Panc1 (cell line): ENCODE measurements around the gene GTSF1L. TPM values are rescaled to one million over a fixed set of nuclear protein-coding genes. Genes with fewer than 3 reads are reported as not detected.

ENCODE experiments used
- ATAC-seq: fragments of 200-7000 bp; cut with Tn5 transposase; 2 replicates; pipeline ENCODE4 v1.9.1; 2020; ENCODE audit warnings: mild to moderate bottlenecking, moderate library complexity
- BruUV-seq: library from RNA; stranded (reverse); fragments of 400-500 nt; replicated peaks from 2 replicates; lab custom pipeline; 2021; lab: Mats Ljungman, UMichigan
- CTCF ChIA-PET: fragments of 300-600 bp; sonication (Branson Sonifier 250); formaldehyde crosslinking; loops from one replicate; lab custom pipeline; 2022; ENCODE audit warnings: antibody characterized with exemption; lab: Charles Lee
- POLR2A ChIA-PET: fragments of 300-600 bp; sonication (Branson Sonifier 250); formaldehyde crosslinking; loops from one replicate; lab custom pipeline; 2022; ENCODE audit warnings: antibody characterized with exemption; lab: Charles Lee
- DNase-seq: peaks from one replicate; pipeline ENCODE4 v3.0.0-alpha.2; 2010; ENCODE audit warnings: low read depth, low spot score
- H3K27ac ChIP-seq: 2 replicates; pipeline ENCODE4 v1.5.1; 2011; ENCODE audit warnings: mild to moderate bottlenecking, low read length, inconsistent platforms
- H3K27me3 ChIP-seq: fragments of 200-500 bp; sonication (Bioruptor generic); 2 replicates; pipeline ENCODE4 v1.6.0; 2014; ENCODE audit warnings: low read length, inconsistent platforms; ENCODE audit not compliant: control insufficient read depth, insufficient read depth
- H3K36me3 ChIP-seq: fragments of 200-500 bp; sonication (Bioruptor generic); 2 replicates; pipeline ENCODE4 v1.5.1; 2014; ENCODE audit warnings: inconsistent platforms, mild to moderate bottlenecking, low read length, moderate library complexity; ENCODE audit not compliant: control insufficient read depth, insufficient read depth
- H3K4me1 ChIP-seq: 2 replicates; pipeline ENCODE4 v1.5.1; 2011; ENCODE audit warnings: inconsistent platforms, mild to moderate bottlenecking, low read length, moderate library complexity; ENCODE audit not compliant: control insufficient read depth, insufficient read depth
- H3K4me3 ChIP-seq, 2 experiments: 2 replicates each; pipeline ENCODE4 v1.5.1; 2011 to 2012; ENCODE audit warnings: low read depth in 2 of 2, low read length in 2 of 2, mild to moderate bottlenecking in 2 of 2, inconsistent platforms in 1 of 2, moderate library complexity in 1 of 2
- H3K9me3 ChIP-seq: fragments of 200-500 bp; sonication (Bioruptor generic); 2 replicates; pipeline ENCODE4 v1.5.1; 2014; ENCODE audit warnings: low read depth, mild to moderate bottlenecking, inconsistent platforms, low read length, moderate library complexity; ENCODE audit not compliant: control insufficient read depth, insufficient read depth
- POLR2AphosphoS5 ChIP-seq: IDR thresholded peaks from 2 replicates; pipeline ENCODE4 v1.6.1; 2012; ENCODE audit warnings: mild to moderate bottlenecking, low read depth, low read length, moderate library complexity
- SIN3A ChIP-seq: IDR thresholded peaks from 2 replicates; pipeline ENCODE4 v1.6.1; 2012; ENCODE audit warnings: low read depth, mild to moderate bottlenecking, low read length, moderate library complexity, borderline replicate concordance; ENCODE audit not compliant: insufficient read depth
- TCF7L2 ChIP-seq: IDR thresholded peaks from 2 replicates; pipeline ENCODE4 v1.6.1; 2011; ENCODE audit warnings: mild to moderate bottlenecking, low read depth, low read length, inconsistent platforms
- in situ Hi-C: cut with HindIII; loops from 2 replicates; pipeline ENCODE4 v1.10.0; 2016; ENCODE audit warnings: low sequenced_read_pairs, low pct_unique_long_range_greater_than_20kb
- intact Hi-C: fragments of 100-400 bp; cut with micrococcal nuclease; formaldehyde crosslinking; loops from one replicate; pipeline ENCODE4 v1.10.0; 2022; ENCODE audit not compliant: unreplicated experiment
- total RNA-seq: library from RNA; stranded (reverse); gene quantifications from one replicate; pipeline ENCODE4 v1.2.1, GENCODE V29; 2021; ENCODE audit not compliant: unreplicated experiment
- TF ChIP-seq, protein P1 (sequence below): fragments of 450-650 bp; IDR thresholded peaks from 2 replicates; pipeline ENCODE4 v1.5.1; 2017; ENCODE audit warnings: mild to moderate bottlenecking
- TF ChIP-seq, protein P2 (sequence below), 2 experiments: IDR thresholded peaks; 2 replicates each; pipeline ENCODE4 v1.6.1; 2011 to 2012; ENCODE audit warnings: low read depth in 2 of 2, control low read depth in 1 of 2, low read length in 1 of 2, mild to moderate bottlenecking in 1 of 2, moderate library complexity in 1 of 2; ENCODE audit not compliant: insufficient read depth in 1 of 2

The GTSF1L gene
- total RNA-seq, 1 experiment from 2014 or later: not detected

DNA sequence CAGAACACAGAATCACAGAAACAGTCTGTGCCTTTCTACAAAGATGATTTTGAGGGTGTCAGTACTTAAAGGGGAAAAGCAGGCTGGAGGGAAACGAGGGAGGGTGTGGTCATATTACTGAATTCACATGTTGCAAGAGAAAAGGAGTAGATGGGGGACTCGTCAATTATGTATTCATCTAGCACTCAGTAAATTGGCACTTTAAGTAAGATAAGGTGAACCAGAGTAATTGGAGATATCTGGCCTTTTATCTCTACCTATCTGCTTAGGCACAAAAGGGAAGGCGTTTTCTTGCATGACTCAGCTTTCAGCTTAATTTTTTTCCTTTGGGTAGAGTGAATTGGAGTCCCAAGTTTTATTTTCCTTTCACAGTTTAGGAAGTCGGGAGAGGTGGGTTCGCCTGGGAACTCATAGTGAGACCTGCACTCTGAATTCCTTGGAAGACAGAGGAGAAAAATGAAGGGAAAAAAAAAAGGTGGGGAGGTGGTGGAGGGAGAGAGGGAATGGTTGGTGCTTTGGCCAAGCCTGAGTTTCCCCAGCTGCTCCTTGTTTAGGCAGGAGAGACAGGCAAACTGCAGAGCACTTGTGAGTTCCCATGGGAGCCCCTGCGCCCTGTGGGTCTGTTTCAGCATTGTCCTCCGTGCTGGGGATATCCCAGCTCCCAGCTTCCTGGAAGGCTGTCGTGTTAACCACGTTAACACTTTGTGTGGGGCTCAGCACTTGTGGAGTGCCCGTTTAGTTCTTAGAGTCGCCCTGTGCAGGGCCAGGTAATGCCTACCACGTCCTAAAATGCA, 19.7 kb upstream of the GTSF1L start:
- Histone ChIP-seq H3K27ac (no peak overlapping the region), H3K9me3 (no peaks in the 10 kb centered on the region), H3K4me1 (peaks cover 3% of the 10 kb centered on the region; the same call in 1 of the 2 replicates), H3K27me3 (no peaks in the 10 kb centered on the region), H3K4me3 (no peak overlapping the region), H3K36me3 (no peaks in the 10 kb centered on the region)
- ChIA-PET CTCF (no interaction called here), POLR2A (no interaction called here)
- ATAC-seq (no peak), DNase-seq (no peak)
- TF ChIP-seq SIN3A (no peak), POLR2AphosphoS5 (no peak), TCF7L2 (no peak)
- TF ChIP-seq, protein P1, sequence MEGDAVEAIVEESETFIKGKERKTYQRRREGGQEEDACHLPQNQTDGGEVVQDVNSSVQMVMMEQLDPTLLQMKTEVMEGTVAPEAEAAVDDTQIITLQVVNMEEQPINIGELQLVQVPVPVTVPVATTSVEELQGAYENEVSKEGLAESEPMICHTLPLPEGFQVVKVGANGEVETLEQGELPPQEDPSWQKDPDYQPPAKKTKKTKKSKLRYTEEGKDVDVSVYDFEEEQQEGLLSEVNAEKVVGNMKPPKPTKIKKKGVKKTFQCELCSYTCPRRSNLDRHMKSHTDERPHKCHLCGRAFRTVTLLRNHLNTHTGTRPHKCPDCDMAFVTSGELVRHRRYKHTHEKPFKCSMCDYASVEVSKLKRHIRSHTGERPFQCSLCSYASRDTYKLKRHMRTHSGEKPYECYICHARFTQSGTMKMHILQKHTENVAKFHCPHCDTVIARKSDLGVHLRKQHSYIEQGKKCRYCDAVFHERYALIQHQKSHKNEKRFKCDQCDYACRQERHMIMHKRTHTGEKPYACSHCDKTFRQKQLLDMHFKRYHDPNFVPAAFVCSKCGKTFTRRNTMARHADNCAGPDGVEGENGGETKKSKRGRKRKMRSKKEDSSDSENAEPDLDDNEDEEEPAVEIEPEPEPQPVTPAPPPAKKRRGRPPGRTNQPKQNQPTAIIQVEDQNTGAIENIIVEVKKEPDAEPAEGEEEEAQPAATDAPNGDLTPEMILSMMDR: no peak
- TF ChIP-seq, protein P2, sequence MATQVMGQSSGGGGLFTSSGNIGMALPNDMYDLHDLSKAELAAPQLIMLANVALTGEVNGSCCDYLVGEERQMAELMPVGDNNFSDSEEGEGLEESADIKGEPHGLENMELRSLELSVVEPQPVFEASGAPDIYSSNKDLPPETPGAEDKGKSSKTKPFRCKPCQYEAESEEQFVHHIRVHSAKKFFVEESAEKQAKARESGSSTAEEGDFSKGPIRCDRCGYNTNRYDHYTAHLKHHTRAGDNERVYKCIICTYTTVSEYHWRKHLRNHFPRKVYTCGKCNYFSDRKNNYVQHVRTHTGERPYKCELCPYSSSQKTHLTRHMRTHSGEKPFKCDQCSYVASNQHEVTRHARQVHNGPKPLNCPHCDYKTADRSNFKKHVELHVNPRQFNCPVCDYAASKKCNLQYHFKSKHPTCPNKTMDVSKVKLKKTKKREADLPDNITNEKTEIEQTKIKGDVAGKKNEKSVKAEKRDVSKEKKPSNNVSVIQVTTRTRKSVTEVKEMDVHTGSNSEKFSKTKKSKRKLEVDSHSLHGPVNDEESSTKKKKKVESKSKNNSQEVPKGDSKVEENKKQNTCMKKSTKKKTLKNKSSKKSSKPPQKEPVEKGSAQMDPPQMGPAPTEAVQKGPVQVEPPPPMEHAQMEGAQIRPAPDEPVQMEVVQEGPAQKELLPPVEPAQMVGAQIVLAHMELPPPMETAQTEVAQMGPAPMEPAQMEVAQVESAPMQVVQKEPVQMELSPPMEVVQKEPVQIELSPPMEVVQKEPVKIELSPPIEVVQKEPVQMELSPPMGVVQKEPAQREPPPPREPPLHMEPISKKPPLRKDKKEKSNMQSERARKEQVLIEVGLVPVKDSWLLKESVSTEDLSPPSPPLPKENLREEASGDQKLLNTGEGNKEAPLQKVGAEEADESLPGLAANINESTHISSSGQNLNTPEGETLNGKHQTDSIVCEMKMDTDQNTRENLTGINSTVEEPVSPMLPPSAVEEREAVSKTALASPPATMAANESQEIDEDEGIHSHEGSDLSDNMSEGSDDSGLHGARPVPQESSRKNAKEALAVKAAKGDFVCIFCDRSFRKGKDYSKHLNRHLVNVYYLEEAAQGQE (IDR thresholded peaks at IDR 0.05; ENCODE audit: insufficient read depth in 1 of 2, low read depth in 2 of 2, low read length in 1 of 2): no peak
- BruUV-seq: no TSS peak
- in situ Hi-C loops (no loop called here), intact Hi-C loops (no loop called here)

DNA sequence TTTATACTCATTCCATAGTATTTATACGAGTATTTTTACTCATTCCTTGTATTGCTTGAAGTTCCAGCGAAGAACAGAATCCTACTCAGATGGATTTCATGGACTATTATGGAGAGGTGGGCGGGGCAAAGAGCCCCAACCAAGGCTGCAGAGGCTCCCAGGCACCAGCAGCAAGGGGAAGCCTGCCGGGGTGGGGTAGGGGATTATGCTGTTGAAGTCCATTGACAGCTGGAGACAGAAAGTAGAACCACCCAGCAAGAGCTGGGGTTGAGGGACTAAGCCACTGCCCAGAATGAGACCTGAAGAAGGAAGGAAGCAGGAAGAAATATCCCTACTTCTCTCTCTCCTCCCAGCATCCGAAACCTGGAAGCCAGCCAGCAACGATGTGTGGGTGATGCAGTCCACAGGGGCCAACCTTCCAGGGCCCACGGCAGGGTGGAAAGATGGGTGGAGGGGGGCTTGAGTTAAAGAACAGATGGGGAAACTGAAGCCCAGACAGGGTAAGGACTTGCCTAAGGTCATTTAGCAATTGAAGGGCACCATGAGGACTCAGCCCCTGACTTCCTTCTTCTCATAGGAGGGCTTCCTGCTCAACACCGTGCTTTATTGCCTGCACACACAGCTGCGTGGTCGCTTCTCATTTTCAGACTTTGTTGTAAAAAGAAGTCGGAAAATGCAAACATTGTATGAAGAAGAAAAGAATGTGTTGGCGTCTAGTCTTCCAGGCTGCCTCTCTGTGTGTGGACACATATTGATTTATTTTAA, 18.3 kb upstream of the GTSF1L start:
- in situ Hi-C loops: no loop called here
- Histone ChIP-seq H3K4me1 (peaks cover 3% of the 10 kb centered on the region; the same call in 1 of the 2 replicates), H3K36me3 (no peaks in the 10 kb centered on the region), H3K27me3 (no peaks in the 10 kb centered on the region), H3K4me3 (no peak overlapping the region), H3K9me3 (no peaks in the 10 kb centered on the region), H3K27ac (no peak overlapping the region)
- ChIA-PET CTCF (no interaction called here), POLR2A (no interaction called here)
- DNase-seq (no peak), ATAC-seq (no peak)
- BruUV-seq: no TSS peak
- intact Hi-C loops: no loop called here
- TF ChIP-seq, protein P2 (IDR thresholded peaks at IDR 0.05; ENCODE audit: insufficient read depth in 1 of 2, low read depth in 2 of 2, low read length in 1 of 2): no peak
- no peak for TF ChIP-seq POLR2AphosphoS5
- TF ChIP-seq, protein P1: no peak
- TF ChIP-seq TCF7L2: no peak
- TF ChIP-seq SIN3A: no peak
